WI38 (cell line): Measurements from ENCODE around the gene CD164.

ENCODE experiments used
- H3K4me3 ChIP-seq: 2 replicates; pipeline ENCODE4 v1.5.1; 2011; ENCODE audit warnings: low read depth, mild to moderate bottlenecking, control low read depth, low read length
- TF ChIP-seq, protein P1 (sequence below): IDR thresholded peaks from 2 replicates; pipeline ENCODE4 v1.5.1; 2012; ENCODE audit warnings: low read depth, mild to moderate bottlenecking, control low read depth, low read length

CD164 gene

DNA sequence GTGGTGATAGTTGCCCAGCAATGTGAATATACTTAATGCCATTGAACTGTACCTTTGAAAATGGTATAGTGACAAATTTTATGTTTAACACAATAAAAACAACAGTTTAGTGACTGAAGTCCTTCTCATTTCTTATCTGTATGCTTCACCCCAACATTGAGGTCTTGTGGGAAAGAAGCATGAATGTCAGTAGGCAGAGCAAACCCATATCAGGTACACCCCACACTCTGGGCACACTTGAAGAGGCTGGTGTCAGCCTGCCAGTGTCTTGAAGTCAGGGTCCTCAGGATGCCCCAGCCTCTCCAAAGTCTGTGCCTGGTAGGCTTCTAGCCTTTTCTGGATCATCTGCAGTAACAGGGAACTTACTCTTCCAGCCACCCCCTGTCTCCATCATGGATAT is 51.2 kb downstream of the CD164 start:
- no peak overlapping the region for H3K4me3 ChIP-seq
- TF ChIP-seq, protein P1, sequence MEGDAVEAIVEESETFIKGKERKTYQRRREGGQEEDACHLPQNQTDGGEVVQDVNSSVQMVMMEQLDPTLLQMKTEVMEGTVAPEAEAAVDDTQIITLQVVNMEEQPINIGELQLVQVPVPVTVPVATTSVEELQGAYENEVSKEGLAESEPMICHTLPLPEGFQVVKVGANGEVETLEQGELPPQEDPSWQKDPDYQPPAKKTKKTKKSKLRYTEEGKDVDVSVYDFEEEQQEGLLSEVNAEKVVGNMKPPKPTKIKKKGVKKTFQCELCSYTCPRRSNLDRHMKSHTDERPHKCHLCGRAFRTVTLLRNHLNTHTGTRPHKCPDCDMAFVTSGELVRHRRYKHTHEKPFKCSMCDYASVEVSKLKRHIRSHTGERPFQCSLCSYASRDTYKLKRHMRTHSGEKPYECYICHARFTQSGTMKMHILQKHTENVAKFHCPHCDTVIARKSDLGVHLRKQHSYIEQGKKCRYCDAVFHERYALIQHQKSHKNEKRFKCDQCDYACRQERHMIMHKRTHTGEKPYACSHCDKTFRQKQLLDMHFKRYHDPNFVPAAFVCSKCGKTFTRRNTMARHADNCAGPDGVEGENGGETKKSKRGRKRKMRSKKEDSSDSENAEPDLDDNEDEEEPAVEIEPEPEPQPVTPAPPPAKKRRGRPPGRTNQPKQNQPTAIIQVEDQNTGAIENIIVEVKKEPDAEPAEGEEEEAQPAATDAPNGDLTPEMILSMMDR = no peak

DNA sequence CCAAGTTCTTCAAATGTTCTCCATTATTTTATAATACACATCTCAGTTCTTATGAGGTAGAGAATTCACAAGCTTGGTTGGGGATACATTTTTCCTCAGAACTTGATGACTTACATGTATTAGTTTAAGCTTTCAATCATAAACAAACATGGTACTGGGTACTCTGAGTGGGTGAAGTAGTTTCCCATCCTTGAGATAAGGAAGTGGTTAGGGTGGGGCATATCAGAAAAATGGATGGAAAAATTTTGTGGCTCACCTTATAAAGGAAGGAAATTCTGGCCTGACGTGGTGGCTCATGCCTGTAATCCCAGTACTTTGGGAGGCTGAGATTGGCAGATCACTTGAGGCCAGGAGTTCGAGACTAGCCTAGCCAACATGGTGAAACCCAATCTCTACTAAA is 52.0 kb downstream of the CD164 start:
- TF ChIP-seq, protein P1 = no peak

DNA sequence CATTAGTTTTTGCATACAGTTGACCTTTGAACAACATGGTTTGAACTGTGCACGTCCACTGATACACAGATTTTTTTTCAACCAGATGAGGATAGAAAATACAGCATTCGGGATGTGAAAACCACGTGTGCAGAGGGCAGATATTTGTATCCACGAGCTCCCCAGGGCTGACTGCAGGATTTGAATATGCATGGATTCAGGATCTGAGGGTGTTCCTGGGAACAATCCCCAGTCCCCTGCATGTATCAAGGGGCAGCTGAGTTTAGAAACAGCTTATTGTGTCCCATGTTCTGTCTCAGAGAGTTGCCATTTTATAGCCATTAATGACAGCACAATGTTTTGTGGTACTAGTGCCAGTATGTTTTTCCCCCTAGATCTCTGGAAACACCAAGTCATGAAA is 53.6 kb downstream of the CD164 start:
- TF ChIP-seq, protein P1 = no peak
- no peak overlapping the region for H3K4me3 ChIP-seq

More for the DNA sequence above, 52.0 kb downstream of the CD164 start:
- no peak overlapping the region for H3K4me3 ChIP-seq

DNA sequence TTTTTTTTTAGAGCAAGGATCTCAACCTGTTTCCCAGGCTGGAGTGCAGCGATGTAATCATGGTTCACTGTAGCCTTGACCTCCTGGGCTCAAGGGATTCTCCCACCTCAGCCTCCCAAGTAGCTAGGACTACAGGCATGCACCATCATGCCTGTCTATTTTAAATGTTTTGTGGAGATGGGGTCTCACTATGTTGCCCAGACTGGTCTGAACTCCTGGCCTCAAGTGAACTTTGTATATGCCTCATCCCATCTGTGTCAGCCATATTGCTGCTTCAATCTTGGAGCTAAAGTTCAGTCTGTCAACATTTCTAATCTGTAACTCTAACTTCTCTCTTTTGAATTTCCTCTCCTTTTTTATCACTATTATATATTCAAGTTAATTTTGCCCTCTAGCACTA is 54.3 kb downstream of the CD164 start:
- TF ChIP-seq, protein P1 = no peak

DNA sequence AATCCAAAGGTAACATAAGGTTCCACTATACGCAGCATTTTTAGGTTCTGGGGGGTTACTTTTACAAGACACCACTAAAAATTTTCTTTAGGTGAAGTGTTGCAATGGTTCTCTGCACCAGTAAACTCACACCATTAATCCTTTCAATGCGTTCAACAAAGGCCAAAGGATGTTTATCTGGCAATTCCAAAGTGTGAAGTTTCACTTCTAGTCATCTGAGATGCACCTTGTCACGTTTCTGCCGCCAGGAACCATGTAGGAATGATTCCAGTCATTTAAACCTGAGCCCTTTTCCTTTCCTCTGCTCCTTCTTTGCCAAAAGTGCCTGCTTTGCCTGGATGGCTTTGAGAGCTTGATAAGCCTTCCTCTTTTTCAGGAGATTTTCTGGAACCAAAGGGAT is 54.8 kb downstream of the CD164 start:
- TF ChIP-seq, protein P1 = no peak
- H3K4me3 ChIP-seq = no peak overlapping the region

More for the DNA sequence above, 54.3 kb downstream of the CD164 start:
- no peak overlapping the region for H3K4me3 ChIP-seq

DNA sequence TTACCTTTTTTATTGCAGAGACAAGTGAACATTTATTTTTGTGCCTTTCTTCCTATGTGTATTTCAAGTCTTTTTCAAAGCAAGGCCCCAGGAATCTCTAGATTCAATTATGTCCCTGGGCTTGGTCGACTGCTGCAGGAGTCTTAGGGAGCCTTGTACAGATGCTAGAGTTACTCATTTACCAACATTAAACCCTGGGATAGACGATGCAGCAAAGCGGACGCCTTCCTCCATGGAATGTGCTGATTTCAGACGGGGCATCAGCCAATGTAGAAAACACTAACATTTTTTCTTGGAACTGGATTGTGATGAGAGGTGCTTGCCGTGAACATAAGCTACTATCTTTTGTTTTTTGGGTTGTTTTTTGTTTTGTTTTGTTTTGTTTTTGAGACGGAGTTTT is 55.9 kb downstream of the CD164 start:
- no peak overlapping the region for H3K4me3 ChIP-seq
- TF ChIP-seq, protein P1 = no peak

DNA sequence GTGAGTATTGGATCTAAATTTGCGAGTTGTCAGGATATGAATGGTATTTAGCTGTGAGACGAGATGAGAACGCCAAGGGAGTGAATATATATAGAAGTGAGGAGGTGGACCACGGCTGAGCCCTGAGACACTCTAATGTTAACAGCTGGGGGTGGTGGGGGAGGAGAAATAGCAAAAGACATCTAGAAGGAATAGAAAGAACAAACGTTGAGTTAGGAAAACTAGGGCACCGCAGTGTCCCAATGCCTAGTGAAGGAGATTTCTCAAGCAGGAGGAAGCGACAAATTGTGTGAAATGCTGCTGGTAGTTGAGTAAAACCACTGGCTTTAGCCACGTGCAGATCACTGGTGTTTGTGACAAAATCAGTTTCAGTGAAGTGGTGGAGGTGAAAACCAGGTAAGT is 56.9 kb downstream of the CD164 start:
- TF ChIP-seq, protein P1 = no peak
- H3K4me3 ChIP-seq = no peak overlapping the region
